NAMALWA (cell line): ENCODE data around the gene DUSP28.

ENCODE experiments used
- DNase-seq: peaks from one replicate; pipeline ENCODE4 v3.0.0-alpha.2; 2015; ENCODE audit warnings: low spot score

DUSP28 gene

GRCh38 chr2:240585681-240586197, 25.6 kb downstream of the DUSP28 start:
- no peak for DNase-seq

GRCh38 chr2:240586198-240586918, 26.2 kb downstream of the DUSP28 start, which contains the start of gene CAPN10:
TSS of gene CAPN10 (plus strand) at chr2:240586734. CDS start at chr2:240586912, 178 bp downstream.
- peak; percentile 91 for DNase-seq

- DNase-seq, result peak; percentile 64
These were observed 27.0 kb downstream of the DUSP28 start for GRCh38 chr2:240586919-240587800.

GRCh38 chr2:240588006-240588655, 28.0 kb downstream of the DUSP28 start:
- no peak for DNase-seq

- DNase-seq, result no peak
These were observed 28.5 kb downstream of the DUSP28 start for GRCh38 chr2:240588669-240589068.

GRCh38 chr2:240589375-240589774, 29.2 kb downstream of the DUSP28 start:
- DNase-seq, result no peak

DNA sequence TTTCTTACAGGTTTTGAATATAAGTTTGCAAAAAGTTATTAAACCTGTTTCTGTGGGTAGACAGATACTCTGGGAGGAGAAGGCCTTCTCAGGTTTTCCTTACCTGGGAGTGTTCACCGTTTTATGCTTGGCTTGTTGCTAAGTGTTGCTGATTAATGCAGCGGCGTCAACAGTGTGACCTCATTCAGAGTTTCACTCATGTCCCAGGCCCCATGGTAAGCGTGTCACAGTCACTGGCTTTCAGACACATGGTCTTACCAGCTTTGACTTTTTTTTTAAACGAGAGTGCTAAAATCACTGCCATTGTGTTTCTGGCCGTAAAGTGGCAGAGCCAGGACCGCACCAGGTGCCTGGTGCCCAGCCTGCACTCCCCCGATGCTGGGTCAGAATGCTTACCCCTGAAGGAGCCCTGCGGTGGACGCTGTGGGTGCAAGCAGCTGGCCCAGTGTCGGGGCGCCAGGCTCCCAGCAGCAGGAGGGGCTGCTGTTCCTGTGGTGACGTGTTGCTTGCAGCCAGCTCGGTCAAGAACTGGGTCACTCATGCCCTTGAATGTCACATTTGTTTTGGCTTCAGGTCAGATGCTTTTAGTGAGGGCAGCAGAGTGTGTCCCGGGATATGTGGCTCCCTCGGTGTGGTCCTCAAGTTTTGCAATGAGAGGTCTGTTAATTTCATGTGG, 29.8 kb downstream of the DUSP28 start:
- DNase-seq, result no peak

DNA sequence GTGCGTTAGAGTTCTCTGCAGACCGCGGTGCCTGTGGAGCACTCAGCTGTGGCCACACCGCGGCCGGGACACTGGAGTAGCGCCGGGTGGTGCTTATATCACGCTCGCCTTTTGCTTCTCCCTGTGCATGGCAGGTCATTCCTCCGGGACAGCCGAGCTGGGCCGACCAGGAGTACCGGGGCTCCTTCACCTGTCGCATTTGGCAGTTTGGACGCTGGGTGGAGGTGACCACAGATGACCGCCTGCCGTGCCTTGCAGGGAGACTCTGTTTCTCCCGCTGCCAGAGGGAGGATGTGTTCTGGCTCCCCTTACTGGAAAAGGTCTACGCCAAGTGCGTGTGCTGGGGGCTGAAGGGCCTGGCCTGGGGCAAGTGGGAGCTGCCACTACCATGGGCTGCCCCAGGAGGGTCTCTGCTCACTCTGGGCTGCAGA, 30.5 kb downstream of the DUSP28 start:
- no peak for DNase-seq

- DNase-seq, result no peak
These were observed 31.1 kb downstream of the DUSP28 start for GRCh38 chr2:240591226-240591625.

GRCh38 chr2:240591784-240592183, 31.6 kb downstream of the DUSP28 start:
- DNase-seq, result no peak

GRCh38 chr2:240593026-240593702, 33.0 kb downstream of the DUSP28 start:
- no peak for DNase-seq

DNA sequence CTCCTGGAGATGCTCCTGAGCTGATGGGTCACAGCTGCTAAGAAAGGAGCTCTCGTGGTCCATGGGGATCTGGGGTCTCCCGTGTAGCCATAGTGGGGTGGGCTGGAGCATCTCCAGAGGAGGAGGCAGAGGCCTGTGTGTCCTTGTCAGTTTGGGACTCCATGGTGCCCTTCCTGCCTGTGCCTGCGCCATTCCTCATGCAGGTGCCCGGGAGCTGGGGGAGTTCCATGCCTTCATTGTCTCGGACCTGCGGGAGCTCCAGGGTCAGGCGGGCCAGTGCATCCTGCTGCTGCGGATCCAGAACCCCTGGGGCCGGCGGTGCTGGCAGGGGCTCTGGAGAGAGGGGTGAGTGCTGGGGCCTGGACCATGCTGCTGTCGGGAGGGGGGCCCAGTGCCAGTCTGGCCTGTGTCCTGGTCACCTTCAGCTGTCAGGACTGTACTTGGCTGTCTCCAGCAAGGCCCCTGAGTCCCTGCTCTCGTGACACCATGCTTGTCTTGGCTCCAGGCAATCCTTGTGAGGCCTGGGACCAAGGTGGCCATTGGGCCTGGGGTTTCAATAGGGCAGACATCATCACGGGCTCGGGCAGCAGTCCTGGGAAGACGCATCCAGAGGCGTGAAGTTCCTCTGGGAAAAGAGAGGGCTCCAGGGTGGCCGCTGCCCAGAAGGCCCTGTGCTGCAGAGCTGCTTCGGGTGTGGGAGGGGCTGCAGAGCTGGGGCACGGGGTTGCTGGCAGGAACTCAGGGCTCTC, 33.7 kb downstream of the DUSP28 start:
- DNase-seq, result no peak

GRCh38 chr2:240594511-240595380, 34.6 kb downstream of the DUSP28 start:
- no peak for DNase-seq

DNA sequence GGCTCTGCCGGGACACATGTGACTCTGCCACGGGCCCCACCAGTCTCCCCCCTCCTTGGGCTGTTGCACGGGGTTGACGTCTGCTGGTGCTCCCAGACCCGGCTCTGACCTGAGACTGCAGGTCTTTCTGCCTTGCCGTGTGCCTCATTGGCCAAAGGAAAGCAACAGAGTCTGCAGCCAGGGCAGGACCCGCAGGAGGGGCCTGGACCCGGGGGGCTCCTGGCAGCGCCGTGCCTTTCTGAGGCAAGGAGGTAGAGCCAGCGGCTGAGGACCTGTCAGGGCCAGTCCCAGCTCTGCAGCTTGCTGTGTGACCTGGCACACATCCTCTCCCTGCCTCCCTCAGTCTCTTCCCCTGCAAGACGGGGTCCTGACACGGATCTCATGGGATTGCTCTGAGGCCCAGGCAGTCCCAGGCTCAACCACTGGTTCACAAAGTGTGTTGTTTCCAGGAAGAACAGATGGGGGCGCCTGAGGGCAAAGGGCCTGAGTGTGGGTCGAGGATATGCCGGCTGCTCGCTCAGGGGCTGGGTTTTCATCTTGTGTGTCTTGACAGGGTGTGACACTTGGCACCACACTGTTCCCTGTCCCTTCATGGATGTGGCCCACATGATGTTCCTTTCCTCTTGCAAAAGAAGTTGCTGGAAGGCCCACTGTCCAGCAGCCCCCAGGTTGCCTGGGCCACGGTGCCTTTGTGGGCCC, 35.4 kb downstream of the DUSP28 start:
- DNase-seq, result peak; percentile 49

DNA sequence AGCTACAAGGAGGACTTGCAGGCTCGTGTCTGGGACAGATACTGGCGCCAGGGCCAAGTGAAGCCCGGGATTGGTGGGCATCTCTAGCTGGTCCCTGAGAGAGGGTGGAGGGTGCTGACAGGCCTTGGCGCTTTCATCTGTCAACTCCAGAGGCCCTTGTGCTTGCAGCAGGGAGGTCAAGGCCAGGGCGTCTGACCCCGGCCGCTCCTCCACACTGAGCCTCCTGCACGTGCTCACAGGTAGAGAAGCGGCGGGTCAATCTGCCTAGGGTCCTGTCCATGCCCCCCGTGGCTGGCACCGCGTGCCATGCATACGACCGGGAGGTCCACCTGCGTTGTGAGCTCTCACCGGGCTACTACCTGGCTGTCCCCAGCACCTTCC, 35.9 kb downstream of the DUSP28 start:
- no peak for DNase-seq

GRCh38 chr2:240596491-240596931, 36.4 kb downstream of the DUSP28 start:
- DNase-seq, result no peak

- no peak for DNase-seq
These were observed 36.9 kb downstream of the DUSP28 start for GRCh38 chr2:240597054-240597418.

- DNase-seq, result no peak
These were observed 37.4 kb downstream of the DUSP28 start for GRCh38 chr2:240597419-240598181.
